AG08396 (cell line): ENCODE measurements around the gene ESM1.
"Not testable (repeated sequence)": the region's sequence is repeated elsewhere in the genome, so short reads cannot be mapped to it uniquely, and the experiment has no call there.

Experiments used
- DNase-seq: peaks from one replicate; pipeline ENCODE4 v3.0.0; 2012; ENCODE audit warnings: low spot score, mixed read lengths

ESM1 gene

GRCh38 chr5:54985301-54986268 is at the start of gene ESM1:
Gene ESM1, minus strand, starts transcription at chr5:54985593. Its CDS starts 76 bp downstream, at chr5:54985517.
- DNase-seq, result peak; percentile 26

GRCh38 chr5:55033568-55033967 is 48.2 kb upstream of the ESM1 start:
- DNase-seq, result no peak

GRCh38 chr5:55031492-55031891 is 46.1 kb upstream of the ESM1 start:
- DNase-seq, result no peak

DNA sequence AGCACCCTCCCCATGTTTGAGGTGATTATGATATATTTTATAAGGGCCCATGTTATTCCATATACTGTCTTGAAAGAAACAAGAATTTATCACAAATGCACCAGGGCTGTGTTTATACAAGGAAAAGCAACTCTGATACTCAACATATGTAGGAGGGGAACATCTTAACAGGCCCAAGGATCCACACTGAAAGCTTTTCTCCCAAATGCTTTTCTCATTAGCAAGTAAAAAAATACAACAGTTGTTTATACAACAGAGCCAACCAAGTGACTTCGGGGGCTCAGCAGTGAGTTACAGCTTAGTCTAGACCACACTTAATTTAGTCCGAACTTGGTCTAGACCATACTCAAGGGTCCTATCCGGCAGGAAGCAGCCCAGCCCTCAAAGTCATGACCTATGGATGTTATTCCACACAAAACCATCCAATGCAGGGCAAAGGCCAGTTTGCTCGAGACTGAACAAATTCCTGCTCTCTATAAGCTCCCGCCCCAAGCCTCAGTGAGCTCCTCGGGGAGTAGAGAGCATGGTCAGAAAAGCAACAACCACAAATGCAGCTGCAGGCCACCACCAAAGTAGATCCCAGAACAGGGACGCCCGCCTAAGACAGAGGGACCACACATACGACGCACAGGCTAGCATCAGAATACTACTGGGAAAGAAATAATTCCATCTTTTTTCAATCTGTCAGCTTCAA is 45.4 kb upstream of the ESM1 start:
- DNase-seq, result no peak

- DNase-seq, result no peak
These were observed 44.8 kb upstream of the ESM1 start for GRCh38 chr5:55030220-55030619.

DNA sequence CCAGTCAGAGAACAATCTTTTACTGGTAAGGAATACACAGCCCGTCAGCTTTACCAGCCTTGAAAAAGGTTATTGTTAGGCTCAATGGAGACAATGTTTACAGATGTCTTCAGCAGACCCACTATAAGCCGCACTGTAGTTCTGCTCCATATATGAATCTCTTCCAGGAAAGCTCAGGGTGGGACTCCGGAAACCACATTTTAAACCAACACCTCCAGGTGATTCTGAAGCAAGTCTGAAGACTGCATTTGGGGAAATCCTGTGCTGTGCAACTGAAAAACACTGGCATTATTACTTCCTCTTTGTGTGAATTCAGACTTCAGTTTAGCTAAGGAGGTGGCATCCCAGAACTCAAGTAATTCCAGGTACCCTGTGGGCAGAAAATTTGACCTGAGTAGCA is 42.2 kb upstream of the ESM1 start:
- no peak for DNase-seq

DNA sequence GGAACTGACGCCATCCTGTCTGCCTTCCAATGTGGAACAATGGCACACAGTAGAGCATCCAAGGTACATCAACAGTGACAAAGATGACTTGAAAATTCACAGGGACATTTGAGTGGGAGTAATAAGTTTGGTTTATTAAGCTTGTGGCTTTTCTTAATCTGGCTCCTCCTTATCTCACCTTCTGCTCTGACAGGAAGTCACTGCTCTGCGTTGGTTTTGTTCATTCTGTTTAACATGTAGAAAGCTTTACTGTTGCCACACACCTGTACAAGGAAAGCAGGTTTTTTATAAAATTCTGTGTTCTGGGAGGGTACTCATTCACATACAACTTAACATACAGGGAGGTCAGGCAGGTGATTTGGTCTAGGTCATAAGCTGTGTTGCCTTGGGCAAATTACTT is 37.1 kb upstream of the ESM1 start:
- DNase-seq, result no peak

- DNase-seq, result no peak
These were observed 36.4 kb upstream of the ESM1 start for GRCh38 chr5:55021821-55022220.

DNA sequence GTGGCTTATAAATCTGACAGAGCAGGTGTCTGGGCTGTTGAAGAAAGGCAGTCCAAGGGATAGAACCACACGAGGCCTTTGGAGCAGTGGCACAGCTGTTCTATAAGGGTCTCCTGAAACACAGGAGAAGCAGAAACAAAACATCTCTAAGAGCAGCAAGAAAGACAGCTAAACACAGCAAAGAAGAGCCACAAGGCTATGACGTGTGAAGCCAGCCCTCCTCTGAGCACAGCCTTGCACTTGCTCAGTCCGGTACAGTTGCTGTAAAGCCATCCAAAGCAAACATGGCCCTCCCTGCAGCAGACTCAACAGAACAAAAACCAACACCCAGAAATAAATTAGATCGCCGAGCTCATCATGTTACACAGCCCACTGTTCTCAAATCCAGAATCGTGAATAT is 36.0 kb upstream of the ESM1 start:
- DNase-seq, result no peak

DNA sequence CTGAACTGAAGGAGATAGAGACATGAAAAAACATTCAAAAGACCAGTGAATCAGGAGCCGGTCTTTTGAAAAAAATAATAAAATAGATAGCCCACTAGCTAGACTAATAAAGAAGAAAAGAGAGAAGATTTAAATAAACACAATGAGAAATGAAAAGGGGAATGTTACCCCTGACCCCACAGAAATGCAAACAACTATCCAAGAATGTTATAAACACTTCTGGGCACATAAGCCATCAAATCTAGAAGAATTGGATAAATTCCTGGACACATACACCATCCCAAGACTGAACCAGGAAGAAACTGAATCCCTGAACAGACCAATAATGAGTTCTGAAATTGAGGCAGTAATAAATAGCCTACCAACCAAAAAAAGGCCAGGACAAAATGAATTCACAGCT is 24.8 kb upstream of the ESM1 start:
- DNase-seq, result not testable (repeated sequence)

DNA sequence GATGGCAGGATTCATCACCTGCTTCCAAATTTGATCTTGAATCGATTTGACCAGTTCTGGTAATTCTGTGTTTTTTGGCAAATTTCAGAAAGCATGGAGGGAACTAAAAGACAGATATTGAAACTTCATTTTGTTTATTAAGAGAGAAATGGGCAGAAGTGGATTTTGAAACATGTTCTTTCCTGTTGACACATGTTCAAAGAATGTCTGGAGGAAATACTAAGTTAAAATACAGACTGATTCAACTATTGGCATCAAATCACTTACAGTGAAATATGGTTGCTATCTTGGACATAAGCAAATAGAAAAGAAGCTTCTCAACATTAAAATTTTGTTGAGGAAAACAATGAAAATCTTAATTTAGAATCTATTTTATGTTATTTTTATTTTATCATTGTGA is 19.3 kb upstream of the ESM1 start:
- no peak for DNase-seq

GRCh38 chr5:55003432-55004065 is 18.2 kb upstream of the ESM1 start:
- no peak for DNase-seq

GRCh38 chr5:55002166-55002565 is 16.8 kb upstream of the ESM1 start:
- not testable (repeated sequence) for DNase-seq

DNA sequence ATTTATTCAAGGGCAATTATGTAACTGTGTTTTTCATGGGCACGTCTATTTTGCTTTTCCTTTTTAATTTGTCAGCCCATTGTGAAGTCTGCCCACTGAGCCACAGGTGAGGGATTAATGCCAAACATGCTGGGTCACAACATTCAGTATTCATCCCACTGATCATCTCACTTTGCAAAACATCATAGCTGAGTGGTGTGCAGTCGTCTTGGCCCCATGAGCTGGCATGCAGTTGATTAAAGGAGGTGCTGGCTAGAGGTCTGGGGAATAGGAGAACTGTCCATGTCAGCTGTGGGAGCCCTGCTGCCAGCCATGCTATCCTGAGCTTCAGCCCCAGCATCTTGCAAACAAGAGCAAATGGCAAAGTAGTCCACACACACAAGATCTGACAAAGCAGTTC is 11.7 kb upstream of the ESM1 start:
- DNase-seq, result no peak

- DNase-seq, result no peak
These were observed 11.1 kb upstream of the ESM1 start for GRCh38 chr5:54996466-54996865.

DNA sequence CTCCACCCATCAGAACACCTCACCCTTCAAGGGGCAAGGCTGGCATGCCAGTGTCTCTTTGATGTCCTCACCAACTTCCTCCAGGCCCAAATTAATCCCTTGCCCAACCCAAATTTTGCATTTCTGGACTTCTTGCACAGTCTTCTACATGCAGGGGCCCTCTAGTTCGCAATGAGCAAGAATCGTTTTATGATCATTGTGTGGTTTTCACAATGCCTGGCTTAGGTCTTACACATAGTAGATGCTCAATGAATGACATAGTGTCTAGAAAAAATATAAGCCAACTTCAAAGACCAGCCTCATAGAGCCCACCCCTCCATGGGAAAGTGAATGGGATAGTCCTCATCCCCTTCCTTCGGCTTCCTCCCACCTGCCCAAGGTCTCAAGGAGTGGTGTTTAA is 9.8 kb upstream of the ESM1 start:
- no peak for DNase-seq

- no peak for DNase-seq
These were observed 9.2 kb upstream of the ESM1 start for GRCh38 chr5:54994628-54995027.

DNA sequence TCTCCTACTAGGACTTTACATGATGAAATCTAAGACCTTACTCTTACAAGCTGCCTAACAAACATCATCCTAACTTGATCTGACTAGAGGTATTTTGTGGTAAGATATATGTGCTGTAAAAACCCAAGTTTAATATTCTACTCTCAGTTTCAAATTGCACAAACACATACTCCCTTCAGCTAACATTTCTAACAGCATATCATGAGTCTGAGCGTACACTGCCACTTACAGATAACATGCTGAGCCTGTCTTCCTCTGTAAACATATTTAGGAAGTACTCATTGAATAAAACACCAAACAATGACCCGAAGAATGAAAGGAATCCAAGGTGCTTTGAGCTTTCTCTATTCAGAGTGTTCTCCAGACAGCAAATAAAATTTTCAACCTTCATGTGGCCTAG is 7.9 kb upstream of the ESM1 start:
- DNase-seq, result no peak

DNA sequence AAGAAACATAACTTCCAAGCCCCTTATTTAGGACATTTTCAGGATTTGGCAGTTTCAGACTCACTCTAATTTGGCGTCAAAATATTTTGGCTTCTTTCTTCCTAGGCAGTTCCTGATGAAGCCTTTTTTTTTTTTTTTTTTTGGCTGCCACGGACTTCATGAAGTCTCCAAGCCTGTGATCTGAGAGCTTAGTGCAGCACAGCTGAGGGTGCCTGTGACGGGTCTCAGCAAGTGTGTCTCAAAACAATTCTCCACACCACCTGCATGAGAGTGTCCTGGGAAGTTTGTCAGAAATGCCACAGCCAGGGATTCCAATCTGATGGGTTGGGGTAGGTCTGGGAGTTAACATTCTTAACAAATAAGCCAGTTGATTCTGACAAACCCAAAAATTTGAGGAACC is 6.0 kb upstream of the ESM1 start:
- no peak for DNase-seq

DNA sequence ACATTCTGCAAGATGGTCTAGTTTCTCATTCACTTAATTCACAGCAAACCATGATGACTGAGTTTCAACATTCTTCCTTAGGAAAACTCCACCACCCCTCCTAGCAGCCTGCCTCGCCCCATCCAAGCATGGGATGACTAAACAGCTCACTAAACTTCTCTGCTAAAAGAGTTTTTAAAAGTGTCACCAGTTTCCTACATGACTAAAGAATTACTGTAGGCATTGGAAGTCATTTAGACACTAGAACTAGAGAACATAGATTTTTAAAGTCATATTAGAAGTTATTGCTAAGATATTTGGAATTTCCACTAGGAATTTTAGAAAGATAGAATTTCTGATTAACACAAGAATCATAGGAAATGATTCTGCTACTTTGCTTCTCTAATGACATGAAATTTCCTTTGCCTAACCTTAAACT is 5.5 kb upstream of the ESM1 start:
- DNase-seq, result peak; percentile 55

DNA sequence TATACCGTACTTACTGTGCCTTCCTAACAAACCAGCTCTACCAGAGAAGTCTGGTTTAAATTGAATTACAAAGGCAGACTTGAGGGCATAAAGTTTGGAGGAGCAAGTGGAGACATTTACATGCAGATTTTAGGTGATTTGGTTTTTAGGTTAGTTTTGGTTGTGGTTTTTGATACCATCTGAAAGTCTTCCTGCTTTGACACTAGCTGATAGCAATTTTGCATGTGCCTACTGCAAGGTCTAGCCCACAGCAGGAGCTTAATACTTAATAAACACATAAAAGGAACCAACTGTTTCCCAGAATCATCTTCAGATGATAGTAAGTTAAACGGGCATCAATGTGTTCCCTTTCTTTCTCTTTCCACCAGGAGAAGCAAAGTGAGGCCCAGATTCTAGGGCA is 3.4 kb upstream of the ESM1 start:
- no peak for DNase-seq

- DNase-seq, result no peak
These were observed 2.8 kb upstream of the ESM1 start for GRCh38 chr5:54988218-54988617.

DNA sequence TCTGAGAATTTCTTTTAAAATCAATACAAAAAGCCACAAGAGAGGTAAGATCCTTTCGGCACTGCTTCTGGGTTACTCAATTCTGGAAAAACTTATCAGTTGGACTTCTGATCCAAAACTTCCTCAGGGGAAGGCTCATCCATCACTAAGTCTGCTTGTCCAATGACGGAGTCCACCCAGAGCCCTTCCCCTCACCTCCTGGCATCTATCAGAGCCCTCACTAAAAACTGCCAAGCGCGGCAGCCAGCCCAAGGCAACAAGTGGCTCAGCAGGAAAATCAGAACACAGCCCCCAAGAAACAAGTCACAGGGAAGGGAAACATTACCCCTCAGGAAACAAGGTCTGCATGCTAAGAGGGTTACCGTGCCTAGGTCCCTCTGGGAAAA is 869 bp upstream of the ESM1 start:
- DNase-seq, result no peak
